Panc1 (cell line): ENCODE results near the gene HK1.

Experiments
- POLR2AphosphoS5 ChIP-seq: IDR thresholded peaks from 2 replicates; pipeline ENCODE4 v1.6.1; 2012; ENCODE audit warnings: mild to moderate bottlenecking, low read depth, low read length, moderate library complexity
- TF ChIP-seq, protein P1 (sequence below): fragments of 450-650 bp; IDR thresholded peaks from 2 replicates; pipeline ENCODE4 v1.5.1; 2017; ENCODE audit warnings: mild to moderate bottlenecking

DNA sequence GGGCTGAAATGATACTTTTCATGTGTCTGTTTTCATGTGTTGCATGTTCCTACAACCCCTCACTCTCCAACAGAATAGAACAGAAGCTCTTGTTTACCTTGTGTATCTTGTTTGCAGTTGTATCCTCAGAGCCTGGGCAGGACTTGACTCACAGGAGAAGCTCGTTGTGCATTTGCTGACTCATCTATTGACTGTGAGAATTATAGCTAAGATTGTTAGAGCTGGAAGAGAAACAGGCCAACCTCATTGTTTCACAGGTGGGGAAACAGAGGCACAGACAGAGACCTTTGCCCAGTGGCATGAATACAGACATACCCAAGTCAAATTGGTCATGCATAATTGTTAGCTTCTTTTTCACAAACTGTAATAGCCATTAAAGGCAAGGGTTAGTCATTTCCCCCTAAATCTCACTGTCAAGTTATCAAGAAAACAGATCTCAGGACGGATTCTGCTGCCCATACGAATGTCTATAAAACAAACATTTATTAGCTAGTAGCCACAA is 168.4 kb downstream of the HK1 start:
- peak; percentile 81 for TF ChIP-seq POLR2AphosphoS5
- TF ChIP-seq, protein P1, sequence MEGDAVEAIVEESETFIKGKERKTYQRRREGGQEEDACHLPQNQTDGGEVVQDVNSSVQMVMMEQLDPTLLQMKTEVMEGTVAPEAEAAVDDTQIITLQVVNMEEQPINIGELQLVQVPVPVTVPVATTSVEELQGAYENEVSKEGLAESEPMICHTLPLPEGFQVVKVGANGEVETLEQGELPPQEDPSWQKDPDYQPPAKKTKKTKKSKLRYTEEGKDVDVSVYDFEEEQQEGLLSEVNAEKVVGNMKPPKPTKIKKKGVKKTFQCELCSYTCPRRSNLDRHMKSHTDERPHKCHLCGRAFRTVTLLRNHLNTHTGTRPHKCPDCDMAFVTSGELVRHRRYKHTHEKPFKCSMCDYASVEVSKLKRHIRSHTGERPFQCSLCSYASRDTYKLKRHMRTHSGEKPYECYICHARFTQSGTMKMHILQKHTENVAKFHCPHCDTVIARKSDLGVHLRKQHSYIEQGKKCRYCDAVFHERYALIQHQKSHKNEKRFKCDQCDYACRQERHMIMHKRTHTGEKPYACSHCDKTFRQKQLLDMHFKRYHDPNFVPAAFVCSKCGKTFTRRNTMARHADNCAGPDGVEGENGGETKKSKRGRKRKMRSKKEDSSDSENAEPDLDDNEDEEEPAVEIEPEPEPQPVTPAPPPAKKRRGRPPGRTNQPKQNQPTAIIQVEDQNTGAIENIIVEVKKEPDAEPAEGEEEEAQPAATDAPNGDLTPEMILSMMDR, result no peak
